GM12801 (cell line): ENCODE results near the gene KLHL11.

Experiments used
- TF ChIP-seq, protein P1 (sequence below): IDR thresholded peaks from one replicate; pipeline ENCODE4 v1.5.1; 2011; ENCODE audit warnings: control low read depth; ENCODE audit not compliant: insufficient read length; ENCODE audit errors: extremely low read depth

The KLHL11 gene

DNA sequence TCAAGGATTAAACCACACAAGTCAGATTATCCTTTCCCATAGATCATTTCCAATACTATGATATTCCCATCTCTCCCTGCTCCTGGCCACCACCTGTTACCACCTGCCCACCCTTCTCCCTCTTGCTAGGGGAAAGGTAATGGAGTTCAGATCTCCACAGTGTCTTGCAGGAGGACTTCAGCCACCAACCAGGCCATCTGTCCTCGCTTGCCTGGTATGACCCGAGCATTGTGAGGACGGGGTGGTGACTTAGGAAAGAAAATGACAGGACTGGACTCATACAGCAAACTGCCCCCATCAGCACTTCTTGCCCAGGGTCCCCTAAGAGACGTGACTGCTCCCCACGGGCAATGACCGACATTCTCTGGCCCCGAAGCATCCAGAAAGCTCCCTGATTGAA lies 41.6 kb downstream of the KLHL11 start:
- TF ChIP-seq, protein P1, sequence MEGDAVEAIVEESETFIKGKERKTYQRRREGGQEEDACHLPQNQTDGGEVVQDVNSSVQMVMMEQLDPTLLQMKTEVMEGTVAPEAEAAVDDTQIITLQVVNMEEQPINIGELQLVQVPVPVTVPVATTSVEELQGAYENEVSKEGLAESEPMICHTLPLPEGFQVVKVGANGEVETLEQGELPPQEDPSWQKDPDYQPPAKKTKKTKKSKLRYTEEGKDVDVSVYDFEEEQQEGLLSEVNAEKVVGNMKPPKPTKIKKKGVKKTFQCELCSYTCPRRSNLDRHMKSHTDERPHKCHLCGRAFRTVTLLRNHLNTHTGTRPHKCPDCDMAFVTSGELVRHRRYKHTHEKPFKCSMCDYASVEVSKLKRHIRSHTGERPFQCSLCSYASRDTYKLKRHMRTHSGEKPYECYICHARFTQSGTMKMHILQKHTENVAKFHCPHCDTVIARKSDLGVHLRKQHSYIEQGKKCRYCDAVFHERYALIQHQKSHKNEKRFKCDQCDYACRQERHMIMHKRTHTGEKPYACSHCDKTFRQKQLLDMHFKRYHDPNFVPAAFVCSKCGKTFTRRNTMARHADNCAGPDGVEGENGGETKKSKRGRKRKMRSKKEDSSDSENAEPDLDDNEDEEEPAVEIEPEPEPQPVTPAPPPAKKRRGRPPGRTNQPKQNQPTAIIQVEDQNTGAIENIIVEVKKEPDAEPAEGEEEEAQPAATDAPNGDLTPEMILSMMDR = no peak

DNA sequence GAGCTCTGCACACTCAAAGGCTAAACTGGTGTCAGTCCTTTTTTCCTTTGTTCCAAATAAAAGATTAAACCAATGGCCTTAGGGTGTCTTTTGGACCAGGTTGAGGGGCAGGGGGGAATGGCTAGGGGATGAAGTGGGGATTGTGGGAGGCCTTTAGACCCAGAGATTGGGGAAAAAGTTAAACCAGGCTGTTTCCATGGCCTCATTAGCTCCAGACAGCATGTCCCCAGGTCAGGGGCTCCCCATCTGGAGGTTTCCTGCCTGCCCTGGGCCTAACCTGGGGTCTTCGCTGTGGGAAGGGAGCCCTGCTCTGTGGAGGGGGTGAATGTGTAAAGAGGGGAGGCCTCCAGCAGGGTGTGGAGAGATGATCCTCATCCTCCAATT lies 42.1 kb downstream of the KLHL11 start:
- TF ChIP-seq, protein P1 = no peak

DNA sequence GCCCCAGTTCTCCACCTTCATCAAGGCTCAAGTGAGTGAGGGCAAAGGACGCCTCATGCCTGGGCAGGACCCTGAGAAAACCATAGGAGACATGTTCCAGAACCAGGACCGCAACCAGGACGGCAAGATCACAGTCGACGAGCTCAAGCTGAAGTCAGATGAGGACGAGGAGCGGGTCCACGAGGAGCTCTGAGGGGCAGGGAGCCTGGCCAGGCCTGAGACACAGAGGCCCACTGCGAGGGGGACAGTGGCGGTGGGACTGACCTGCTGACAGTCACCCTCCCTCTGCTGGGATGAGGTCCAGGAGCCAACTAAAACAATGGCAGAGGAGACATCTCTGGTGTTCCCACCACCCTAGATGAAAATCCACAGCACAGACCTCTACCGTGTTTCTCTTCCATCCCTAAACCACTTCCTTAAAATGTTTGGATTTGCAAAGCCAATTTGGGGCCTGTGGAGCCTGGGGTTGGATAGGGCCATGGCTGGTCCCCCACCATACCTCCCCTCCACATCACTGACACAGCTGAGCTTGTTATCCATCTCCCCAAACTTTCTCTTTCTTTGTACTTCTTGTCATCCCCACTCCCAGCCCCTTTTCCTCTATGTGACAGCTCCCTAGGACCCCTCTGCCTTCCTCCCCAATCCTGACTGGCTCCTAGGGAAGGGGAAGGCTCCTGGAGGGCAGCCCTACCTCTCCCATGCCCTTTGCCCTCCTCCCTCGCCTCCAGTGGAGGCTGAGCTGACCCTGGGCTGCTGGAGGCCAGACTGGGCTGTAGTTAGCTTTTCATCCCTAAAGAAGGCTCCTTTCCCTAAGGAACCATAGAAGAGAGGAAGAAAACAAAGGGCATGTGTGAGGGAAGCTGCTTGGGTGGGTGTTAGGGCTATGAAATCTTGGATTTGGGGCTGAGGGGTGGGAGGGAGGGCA lies 42.7 kb downstream of the KLHL11 start:
- TF ChIP-seq, protein P1 = no peak

DNA sequence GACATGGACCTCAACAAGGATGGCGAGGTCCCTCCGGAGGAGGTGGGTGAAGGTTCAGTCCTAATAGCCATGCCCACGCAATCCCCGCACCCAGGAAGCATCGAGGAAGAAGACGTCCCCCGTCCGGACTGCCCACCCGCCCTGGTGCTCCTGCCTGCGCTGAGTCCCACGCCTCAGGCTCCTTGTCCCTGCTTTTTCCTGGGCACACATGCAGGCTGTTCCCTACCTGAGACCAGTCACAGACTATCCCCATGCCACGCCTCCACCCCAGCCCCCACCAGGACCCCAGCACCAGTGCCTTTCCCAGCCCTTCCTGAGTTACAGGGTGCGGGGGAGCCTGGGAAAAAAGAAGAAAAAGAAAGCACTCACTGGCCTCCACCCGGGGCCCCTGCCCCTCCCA lies 43.4 kb downstream of the KLHL11 start:
- TF ChIP-seq, protein P1 = no peak

DNA sequence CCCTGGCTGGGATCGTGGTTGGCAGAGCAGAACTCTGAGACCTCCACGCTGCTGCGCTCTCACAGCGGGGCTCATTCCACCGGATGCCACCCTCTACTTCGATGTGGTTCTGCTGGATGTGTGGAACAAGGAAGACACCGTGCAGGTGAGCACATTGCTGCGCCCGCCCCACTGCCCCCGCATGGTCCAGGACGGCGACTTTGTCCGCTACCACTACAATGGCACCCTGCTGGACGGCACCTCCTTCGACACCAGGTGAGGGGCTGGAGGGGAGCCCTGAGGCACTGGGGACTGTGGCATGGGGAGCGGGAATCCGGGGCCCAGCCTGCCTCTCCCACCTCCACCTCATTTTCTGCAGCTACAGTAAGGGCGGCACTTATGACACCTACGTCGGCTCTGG lies 47.2 kb downstream of the KLHL11 start:
- TF ChIP-seq, protein P1 = no peak

DNA sequence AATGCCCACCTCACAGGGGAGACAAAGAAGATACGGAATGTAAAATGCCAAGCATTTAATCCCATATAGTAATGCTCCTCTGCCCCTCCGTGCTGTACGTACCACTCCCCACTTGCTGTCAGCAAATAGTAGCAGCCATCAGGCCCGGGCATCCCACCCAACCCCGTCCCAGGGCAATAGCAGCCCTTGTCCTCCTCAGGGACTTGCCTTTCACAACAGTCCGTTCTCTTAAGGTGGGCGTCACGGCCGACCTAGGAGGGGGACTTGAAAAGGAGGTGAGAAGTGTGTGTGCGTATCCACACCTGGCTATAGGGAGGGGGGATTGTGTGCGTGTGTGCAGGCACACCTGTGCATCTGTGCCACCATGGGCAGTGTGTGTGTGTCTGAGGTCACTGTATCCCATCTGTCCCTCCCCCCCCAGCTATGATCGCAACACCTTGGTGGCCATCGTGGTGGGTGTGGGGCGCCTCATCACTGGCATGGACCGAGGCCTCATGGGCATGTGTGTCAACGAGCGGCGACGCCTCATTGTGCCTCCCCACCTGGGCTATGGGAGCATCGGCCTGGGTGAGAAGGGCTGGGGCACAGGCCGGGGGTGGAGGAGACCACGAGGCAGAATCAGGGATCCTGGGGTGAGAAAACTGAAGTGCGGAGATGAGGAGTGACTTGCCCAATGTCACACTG lies 48.4 kb downstream of the KLHL11 start:
- TF ChIP-seq, protein P1 = no peak

DNA sequence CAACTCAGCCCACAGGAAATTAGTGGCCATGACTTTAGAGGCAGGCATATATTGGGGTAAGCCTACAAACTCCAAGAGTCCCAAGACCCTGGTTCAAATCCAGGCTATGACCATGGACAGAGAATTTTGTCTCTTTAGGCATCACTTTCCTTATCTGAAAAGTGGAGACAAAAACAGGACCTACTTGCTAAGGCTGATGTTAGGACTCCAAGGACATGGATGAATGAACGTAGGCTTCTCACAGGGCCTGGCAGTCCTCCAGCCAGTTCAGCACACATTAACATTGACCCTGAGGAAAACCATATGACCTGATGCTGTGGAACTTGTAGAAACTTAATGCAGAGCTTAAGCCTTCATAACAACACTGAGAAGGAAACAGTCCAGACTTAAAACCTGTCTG lies 51.0 kb downstream of the KLHL11 start:
- TF ChIP-seq, protein P1 = no peak
